ENCODE results near the gene SRP54. TPM values are rescaled to one million over a fixed set of nuclear protein-coding genes. Genes with fewer than 3 reads are reported as not detected.

Gene SRP54
- total and polyA plus RNA-seq, 2 of the 13 experiments (the other 11 are each of a cell fraction or from before 2014, with no cell fraction given) = 42.2 to 207 TPM

DNA sequence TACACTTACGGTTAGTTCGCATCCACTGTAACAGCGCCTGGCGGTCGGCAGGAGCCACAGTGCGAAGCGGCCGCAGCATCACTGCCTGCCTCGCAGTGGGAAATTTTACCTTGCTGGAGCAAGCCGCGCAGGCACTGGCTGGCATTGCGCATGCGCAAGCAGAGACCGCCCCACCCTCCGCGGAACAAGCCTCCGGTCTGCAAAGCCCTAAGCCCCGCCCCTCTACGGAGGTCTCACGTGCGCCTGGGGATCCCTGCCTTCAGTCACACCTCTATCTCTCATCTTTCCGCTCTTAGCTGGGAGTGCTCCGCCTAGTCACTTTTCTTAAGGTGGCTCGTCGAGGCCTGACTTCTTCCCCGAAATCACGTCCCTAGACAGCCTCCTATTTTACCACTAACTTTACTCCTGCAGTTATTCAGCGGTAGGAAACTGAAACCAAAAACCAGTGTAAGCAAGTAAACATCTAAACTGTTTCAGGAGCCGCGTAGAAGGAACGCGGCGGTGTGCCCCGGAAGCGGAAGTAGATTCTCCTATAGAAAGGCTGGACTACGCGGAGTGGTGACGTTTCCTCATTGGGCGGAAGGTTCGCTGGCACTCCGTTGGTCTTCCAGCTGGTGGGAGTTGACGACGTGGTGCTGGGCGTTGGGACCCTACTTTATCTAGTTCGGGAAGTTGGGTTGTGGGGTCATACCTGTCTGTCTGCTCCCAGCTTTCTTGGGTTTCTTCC is at the start of gene SRP54 (continued):
- peak; percentile 67; the same call in 1 of the 2 replicates for TF ChIP-seq ZNF776 (CRISPR knock-in tag; IDR thresholded peaks at IDR 0.05)
- TF ChIP-seq HDAC1 (CRISPR knock-in tag; IDR thresholded peaks at IDR 0.05) = peak; percentile 99
- TF ChIP-seq ZNF280D (CRISPR knock-in tag; IDR thresholded peaks at IDR 0.05) = peak; percentile 99
- no peak; the same call in 1 of the 2 replicates for TF ChIP-seq ATAD3A (CRISPR knock-in tag; IDR thresholded peaks at IDR 0.05)
- TF ChIP-seq ZNF800 (CRISPR knock-in tag; IDR thresholded peaks at IDR 0.05) = peak; percentile 97
- peak; percentile 97 for TF ChIP-seq TBX3 (IDR thresholded peaks at IDR 0.05; ENCODE audit: borderline replicate concordance)
- peak; percentile 88; the same call in 1 of the 2 replicates for TF ChIP-seq ZNF678 (CRISPR knock-in tag; IDR thresholded peaks at IDR 0.05)
- TF ChIP-seq, protein P1, sequence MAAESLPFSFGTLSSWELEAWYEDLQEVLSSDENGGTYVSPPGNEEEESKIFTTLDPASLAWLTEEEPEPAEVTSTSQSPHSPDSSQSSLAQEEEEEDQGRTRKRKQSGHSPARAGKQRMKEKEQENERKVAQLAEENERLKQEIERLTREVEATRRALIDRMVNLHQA (CRISPR knock-in tag; IDR thresholded peaks at IDR 0.05) = peak; percentile 92; the same call in 1 of the 2 replicates
- TF ChIP-seq BORCS8-MEF2B (CRISPR knock-in tag; IDR thresholded peaks at IDR 0.05) = peak; percentile 98
- TF ChIP-seq ZNF580 (CRISPR knock-in tag; IDR thresholded peaks at IDR 0.05; ENCODE audit: borderline replicate concordance, low read depth) = peak; percentile 95
- peak; percentile 93 for TF ChIP-seq ZNF12 (CRISPR knock-in tag; IDR thresholded peaks at IDR 0.05)
- peak; percentile 81 for TF ChIP-seq THRA (CRISPR knock-in tag; IDR thresholded peaks at IDR 0.05; ENCODE audit: borderline replicate concordance)
- peak; percentile 42 for TF ChIP-seq RERE (CRISPR knock-in tag; IDR thresholded peaks at IDR 0.05; ENCODE audit: low read depth)
